Measurements from ENCODE around the gene CELF5.

DNA sequence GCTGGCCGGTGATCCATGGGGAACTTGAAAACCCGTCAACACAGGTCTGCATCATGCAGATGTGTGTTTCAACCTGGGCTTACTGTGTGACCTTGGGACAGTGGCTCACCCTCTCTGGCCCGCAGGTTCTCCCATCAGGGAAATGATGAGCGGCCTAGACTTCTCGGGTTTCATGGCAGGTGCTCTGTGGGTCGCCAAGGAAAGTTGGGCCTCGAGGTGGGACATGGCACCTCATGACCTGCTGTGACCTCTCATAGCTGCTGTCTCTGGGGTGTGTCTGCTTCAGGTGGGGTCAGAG lies 91.2 kb downstream of the CELF5 start:
- TF ChIP-seq, protein P1, sequence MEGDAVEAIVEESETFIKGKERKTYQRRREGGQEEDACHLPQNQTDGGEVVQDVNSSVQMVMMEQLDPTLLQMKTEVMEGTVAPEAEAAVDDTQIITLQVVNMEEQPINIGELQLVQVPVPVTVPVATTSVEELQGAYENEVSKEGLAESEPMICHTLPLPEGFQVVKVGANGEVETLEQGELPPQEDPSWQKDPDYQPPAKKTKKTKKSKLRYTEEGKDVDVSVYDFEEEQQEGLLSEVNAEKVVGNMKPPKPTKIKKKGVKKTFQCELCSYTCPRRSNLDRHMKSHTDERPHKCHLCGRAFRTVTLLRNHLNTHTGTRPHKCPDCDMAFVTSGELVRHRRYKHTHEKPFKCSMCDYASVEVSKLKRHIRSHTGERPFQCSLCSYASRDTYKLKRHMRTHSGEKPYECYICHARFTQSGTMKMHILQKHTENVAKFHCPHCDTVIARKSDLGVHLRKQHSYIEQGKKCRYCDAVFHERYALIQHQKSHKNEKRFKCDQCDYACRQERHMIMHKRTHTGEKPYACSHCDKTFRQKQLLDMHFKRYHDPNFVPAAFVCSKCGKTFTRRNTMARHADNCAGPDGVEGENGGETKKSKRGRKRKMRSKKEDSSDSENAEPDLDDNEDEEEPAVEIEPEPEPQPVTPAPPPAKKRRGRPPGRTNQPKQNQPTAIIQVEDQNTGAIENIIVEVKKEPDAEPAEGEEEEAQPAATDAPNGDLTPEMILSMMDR (IDR thresholded peaks at IDR 0.05): no peak
- no peak for TF ChIP-seq POLR2A (IDR thresholded peaks at IDR 0.05)

All from esophagus squamous epithelium (tissue), 4 donors.